Spleen (tissue), 11 donors: ENCODE results near the gene GRIPAP1. TPM values are rescaled to one million over a fixed set of nuclear protein-coding genes. Genes with fewer than 3 reads are reported as not detected.
A peak's percentile ranks its signal among the peaks of the same experiment; 100 is the strongest.

Experiments
- DNase-seq: peaks from one replicate; pipeline ENCODE4 v3.0.0-alpha.2; 2020
- H3K27ac ChIP-seq, 8 donors: fragments of 200-600 bp; sonication (generic) in 7 of 8; 1 replicate in 4 of 8; 2 replicates in 4 of 8; pipeline versions ENCODE4 v1.5.0 to v1.8.0; 2016 to 2021; ENCODE audit warnings: inconsistent platforms in 4 of 8, mild to moderate bottlenecking in 4 of 8, moderate library complexity in 1 of 8
- H3K27me3 ChIP-seq, 7 donors: fragments of 200-600 bp; sonication (generic) in 6 of 7; replicated peaks in 1 of 7; 1 replicate in 4 of 7; 2 replicates in 3 of 7; pipeline versions ENCODE4 v1.5.0 to v1.8.0; 2016 to 2021; ENCODE audit warnings: inconsistent platforms in 3 of 7, mild to moderate bottlenecking in 1 of 7
- H3K36me3 ChIP-seq, 6 donors: fragments of 200-600 bp; sonication (generic) in 5 of 6; 1 replicate in 4 of 6; 2 replicates in 2 of 6; pipeline versions ENCODE4 v1.5.0 to v1.8.0; 2016 to 2021; ENCODE audit warnings: inconsistent platforms in 2 of 6
- H3K4me1 ChIP-seq, 6 donors: fragments of 200-600 bp; sonication (generic) in 5 of 6; 1 replicate in 3 of 6; 2 replicates in 3 of 6; pipeline versions ENCODE4 v1.5.0 to v1.8.0; 2016 to 2021; ENCODE audit warnings: inconsistent platforms in 3 of 6
- H3K4me3 ChIP-seq, 8 donors: fragments of 200-600 bp; sonication (generic) in 7 of 8; 1 replicate in 4 of 8; 2 replicates in 4 of 8; pipeline versions ENCODE4 v1.5.0 to v1.8.0; 2016 to 2021; ENCODE audit warnings: inconsistent platforms in 4 of 8, mild to moderate bottlenecking in 4 of 8, moderate library complexity in 2 of 8
- H3K9me3 ChIP-seq, 8 donors: fragments of 200-600 bp; sonication (generic) in 7 of 8; 1 replicate in 4 of 8; 2 replicates in 4 of 8; pipeline versions ENCODE4 v1.5.0 to v1.8.0; 2016 to 2021; ENCODE audit warnings: inconsistent platforms in 4 of 8
- POLR2A ChIP-seq, 3 donors: fragments of 450-650 bp; IDR thresholded peaks; one replicate each; pipeline ENCODE4 v1.5.1; 2017; ENCODE audit warnings: antibody characterized with exemption in 3 of 3, mild to moderate bottlenecking in 1 of 3
- POLR2AphosphoS5 ChIP-seq, 3 donors: sonication (generic); formaldehyde crosslinking; IDR thresholded peaks; one replicate each; pipeline ENCODE4 v1.5.1; 2017; ENCODE audit warnings: antibody characterized with exemption in 3 of 3
- WGBS, 5 donors: extraction: QIAGEN DNeasy Blood & Tissue Kit in 3 of 5; methylation state at CpG; one replicate each; pipeline versions ENCODE4 v1.1.5 to v1.1.7; 2013 to 2018; 5-methylcytosine and 5-hydroxymethylcytosine counted together
- intact Hi-C: fragments of 100-400 bp; cut with DNase I; formaldehyde crosslinking; loops from one replicate; pipeline ENCODE4 v1.15.0; 2023; ENCODE audit warnings: low total_unique reads
- polyA plus RNA-seq, 3 donors: library from polyadenylated mRNA; stranded (reverse); fragments of 200-250 nt; gene quantifications; one replicate each; pipeline ENCODE4 v1.2.1, GENCODE V29; 2013
- total RNA-seq, 7 donors: library from RNA; depleted of rRNA in 3 of 7; stranded (reverse); fragments of >200 nt in 3 of 7; fragmentation: NEBNext Ultra II Directional in 4 of 7; extraction: Animal tissue kit (Norgen Biotek cat#: 25700) in 4 of 7; gene quantifications; one replicate each; pipeline versions ENCODE4 v1.1.0 to v1.2.1, GENCODE V29; 2016 to 2021
- TF ChIP-seq, protein P1 (sequence below), 11 experiments: fragments of 200-600 bp in 7 of 11; fragments of 450-650 bp in 4 of 11; sonication (generic) in 4 of 11; IDR thresholded peaks in 8 of 11; conservative IDR thresholded peaks in 3 of 11; 1 replicate in 7 of 11; 2 replicates in 4 of 11; pipeline versions ENCODE4 v1.4.0 to v1.8.0; 2016 to 2021; ENCODE audit warnings: antibody characterized with exemption in 11 of 11, inconsistent platforms in 4 of 11, mild to moderate bottlenecking in 1 of 11
- donor health status: healthy with polysubstance abuse.
- donor health status: DM: no; HTN: no; CAD: no; lungs with moderate emphysema.
- donor health status: DM: no; HTN: no; CAD: no.
- donor health status: Bipolar disorder and iron deficiency.
- donor health status: healthy.
- donor health status: DM: no; HTN: no; CAD: no.
- donor health status: DM: yes; HTN: yes; CAD: no.

The GRIPAP1 gene
- total and polyA plus RNA-seq, 10 donors: 20.0 to 93.6 (median 62.7) TPM

GRCh38 chrX:49039598-49040375, 37.7 kb upstream of the GRIPAP1 start:
- DNase-seq: peak; percentile 86
- Histone ChIP-seq H3K27ac (peak overlapping the region in 7 of 8 donors; percentile 58 to 99 (median 97)), H3K27me3 (no peaks in the 10 kb centered on the region), H3K4me3 (peak overlapping the region in 5 of 8 donors; percentile 9 to 83 (median 57)), H3K4me1 (peaks cover 0 to 48% (median 25%) of the 10 kb centered on the region in 6 donors), H3K36me3 (peaks cover 0 to 49% (median 24%) of the 10 kb centered on the region in 6 donors), H3K9me3 (no peaks in the 10 kb centered on the region)
- 0 to 16% (median 11%) methylated on average over 3 to 9 of the region's 9 CpGs for WGBS, 5 donors
- intact Hi-C loops: no loop called here
- TF ChIP-seq POLR2AphosphoS5 (IDR thresholded peaks at IDR 0.05) (peak in 2 of 3 donors; percentile 41 to 47), POLR2A (IDR thresholded peaks at IDR 0.05) (no peak)

DNA sequence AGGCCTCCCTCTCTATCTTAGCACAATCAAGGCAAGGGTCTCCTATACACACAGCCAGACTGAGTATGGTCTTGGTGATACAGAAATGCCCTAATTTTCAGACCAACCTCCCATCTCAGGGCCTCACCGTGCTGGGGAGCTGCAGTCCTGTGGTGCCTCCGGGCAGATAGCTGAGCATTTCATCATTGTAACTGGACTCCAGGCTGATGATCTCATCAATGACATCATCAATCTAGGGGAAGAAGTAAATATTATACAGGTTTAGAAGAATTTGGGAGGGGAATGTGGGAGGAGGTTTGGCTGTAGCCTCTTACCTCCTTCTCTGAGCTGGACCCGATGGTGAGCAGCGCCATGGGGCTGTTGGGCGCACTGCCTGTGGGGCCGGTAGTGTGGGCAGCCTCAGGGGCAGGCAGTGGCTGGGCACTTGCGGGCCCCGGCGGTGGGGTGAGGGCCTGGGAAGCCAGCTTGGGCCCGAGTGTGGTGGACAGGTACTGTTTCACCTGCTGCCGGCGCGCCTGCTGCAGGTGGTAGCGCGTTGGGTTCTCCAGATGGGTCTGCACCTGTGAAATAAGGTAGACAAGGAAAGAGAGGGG, 35.9 kb upstream of the GRIPAP1 start:
- Histone ChIP-seq H3K4me1 (peaks cover 0 to 52% (median 25%) of the 10 kb centered on the region in 6 donors), H3K36me3 (peaks cover 0 to 68% (median 41%) of the 10 kb centered on the region in 6 donors), H3K27ac (peak overlapping the region in 3 of 8 donors; percentile 97 to 99 (median 97)), H3K27me3 (no peaks in the 10 kb centered on the region), H3K9me3 (no peaks in the 10 kb centered on the region), H3K4me3 (no peak overlapping the region)
- TF ChIP-seq POLR2AphosphoS5 (IDR thresholded peaks at IDR 0.05): no peak
- TF ChIP-seq POLR2A (IDR thresholded peaks at IDR 0.05): no peak
- TF ChIP-seq, protein P1, sequence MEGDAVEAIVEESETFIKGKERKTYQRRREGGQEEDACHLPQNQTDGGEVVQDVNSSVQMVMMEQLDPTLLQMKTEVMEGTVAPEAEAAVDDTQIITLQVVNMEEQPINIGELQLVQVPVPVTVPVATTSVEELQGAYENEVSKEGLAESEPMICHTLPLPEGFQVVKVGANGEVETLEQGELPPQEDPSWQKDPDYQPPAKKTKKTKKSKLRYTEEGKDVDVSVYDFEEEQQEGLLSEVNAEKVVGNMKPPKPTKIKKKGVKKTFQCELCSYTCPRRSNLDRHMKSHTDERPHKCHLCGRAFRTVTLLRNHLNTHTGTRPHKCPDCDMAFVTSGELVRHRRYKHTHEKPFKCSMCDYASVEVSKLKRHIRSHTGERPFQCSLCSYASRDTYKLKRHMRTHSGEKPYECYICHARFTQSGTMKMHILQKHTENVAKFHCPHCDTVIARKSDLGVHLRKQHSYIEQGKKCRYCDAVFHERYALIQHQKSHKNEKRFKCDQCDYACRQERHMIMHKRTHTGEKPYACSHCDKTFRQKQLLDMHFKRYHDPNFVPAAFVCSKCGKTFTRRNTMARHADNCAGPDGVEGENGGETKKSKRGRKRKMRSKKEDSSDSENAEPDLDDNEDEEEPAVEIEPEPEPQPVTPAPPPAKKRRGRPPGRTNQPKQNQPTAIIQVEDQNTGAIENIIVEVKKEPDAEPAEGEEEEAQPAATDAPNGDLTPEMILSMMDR (IDR thresholded peaks at IDR 0.05 in 8 of 11, conservative IDR thresholded peaks at IDR 0.05 in 3 of 11): no peak
- 89 to 97% (median 94%) methylated on average over 8 to 15 of the region's 15 CpGs for WGBS, 5 donors
- DNase-seq: no peak
- intact Hi-C loops: no loop called here

GRCh38 chrX:49030283-49030682, 28.2 kb upstream of the GRIPAP1 start:
- Histone ChIP-seq H3K27me3 (no peaks in the 10 kb centered on the region), H3K4me3 (no peak overlapping the region), H3K36me3 (peaks cover 0 to 100% (median 46%) of the 10 kb centered on the region in 6 donors), H3K9me3 (no peaks in the 10 kb centered on the region), H3K4me1 (peaks cover 0 to 16% (median 0%) of the 10 kb centered on the region in 6 donors), H3K27ac (no peak overlapping the region)
- WGBS, 5 donors: 60 to 90% (median 84%) methylated on average over 1 to 6 of the region's 6 CpGs
- intact Hi-C loops: no loop called here
- TF ChIP-seq POLR2AphosphoS5 (IDR thresholded peaks at IDR 0.05): peak in 1 of 3 donors; percentile 14
- TF ChIP-seq POLR2A (IDR thresholded peaks at IDR 0.05): no peak
- no peak for DNase-seq

GRCh38 chrX:49029876-49030275, 27.8 kb upstream of the GRIPAP1 start:
- 87 to 100% (median 95%) methylated on average over 1 to 6 of the region's 6 CpGs for WGBS, 5 donors
- H3K36me3 ChIP-seq: peaks cover 0 to 100% (median 46%) of the 10 kb centered on the region in 6 donors
- intact Hi-C loops: no loop called here

More at GRCh38 chrX:49029876-49030275, 27.8 kb upstream of the GRIPAP1 start:
- H3K4me3 ChIP-seq: no peak overlapping the region
- no peaks in the 10 kb centered on the region for H3K9me3 ChIP-seq
- H3K4me1 ChIP-seq: peaks cover 0 to 16% (median 0%) of the 10 kb centered on the region in 6 donors
- TF ChIP-seq POLR2A (IDR thresholded peaks at IDR 0.05) (no peak), POLR2AphosphoS5 (IDR thresholded peaks at IDR 0.05) (no peak)
- TF ChIP-seq, protein P1 (IDR thresholded peaks at IDR 0.05 in 8 of 11, conservative IDR thresholded peaks at IDR 0.05 in 3 of 11): no peak
- no peak for DNase-seq
- no peak overlapping the region for H3K27ac ChIP-seq
- no peaks in the 10 kb centered on the region for H3K27me3 ChIP-seq
